Karpas-422 (cell line): Measurements from ENCODE around the gene LAG3. TPM values are rescaled to one million over a fixed set of nuclear protein-coding genes. Genes with fewer than 3 reads are reported as not detected.

Experiments used
- DNase-seq: peaks from one replicate; pipeline ENCODE4 v3.0.0-alpha.2; 2015
- H2AFZ ChIP-seq: fragments of 200-600 bp; sonication (generic); 2 replicates; pipeline ENCODE4 v1.6.1; 2014; ENCODE audit warnings: antibody characterized with exemption, low read length, mixed read lengths
- H3K27ac ChIP-seq: fragments of 200-600 bp; sonication (generic); 2 replicates; pipeline ENCODE4 v1.5.1; 2014; ENCODE audit warnings: mild to moderate bottlenecking, low read length, moderate library complexity
- H3K27me3 ChIP-seq: fragments of 200-600 bp; sonication (generic); 2 replicates; pipeline ENCODE4 v1.6.1; 2014; ENCODE audit warnings: low read length, mixed read lengths
- H3K36me3 ChIP-seq: fragments of 200-600 bp; sonication (generic); 2 replicates; pipeline ENCODE4 v1.6.1; 2014; ENCODE audit warnings: low read length, mixed read lengths; ENCODE audit not compliant: insufficient read depth
- H3K4me1 ChIP-seq: fragments of 200-600 bp; sonication (generic); 2 replicates; pipeline ENCODE4 v1.6.1; 2014; ENCODE audit warnings: mild to moderate bottlenecking, low read length, mixed read lengths
- H3K4me2 ChIP-seq: fragments of 200-600 bp; sonication (generic); 2 replicates; pipeline ENCODE4 v1.6.1; 2014; ENCODE audit warnings: low read length, low read depth, mild to moderate bottlenecking; ENCODE audit not compliant: poor library complexity, severe bottlenecking
- H3K4me3 ChIP-seq: fragments of 200-600 bp; sonication (generic); 2 replicates; pipeline ENCODE4 v1.5.1; 2014; ENCODE audit warnings: mild to moderate bottlenecking, antibody characterized with exemption, low read length, mixed read lengths
- H3K79me2 ChIP-seq: fragments of 200-600 bp; sonication (generic); 2 replicates; pipeline ENCODE4 v1.6.1; 2014; ENCODE audit warnings: mild to moderate bottlenecking, low read length, mixed read lengths
- H3K9ac ChIP-seq: fragments of 200-600 bp; sonication (generic); 2 replicates; pipeline ENCODE4 v1.6.0; 2014; ENCODE audit warnings: low read length
- H3K9me2 ChIP-seq: fragments of 200-600 bp; sonication (generic), shearing (Covaris generic); replicated peaks from 2 replicates; pipeline ENCODE4 v1.6.0; 2014; ENCODE audit warnings: mild to moderate bottlenecking, low read length, moderate library complexity; ENCODE audit not compliant: insufficient read depth
- H3K9me3 ChIP-seq: fragments of 300-700, 200-600 bp; sonication (generic); 2 replicates; pipeline ENCODE4 v1.6.1; 2014; ENCODE audit warnings: low read length, mixed read lengths
- H4K20me1 ChIP-seq: fragments of 200-600 bp; sonication (generic); 2 replicates; pipeline ENCODE4 v1.6.1; 2014; ENCODE audit warnings: mild to moderate bottlenecking, antibody characterized with exemption, low read length, low read depth; ENCODE audit not compliant: insufficient read depth
- total RNA-seq: library from RNA; depleted of rRNA; stranded (reverse); fragments of >200 nt; shearing (Covaris generic); gene quantifications from 2 replicates; pipeline ENCODE4 v1.2.3, GENCODE V29; 2014; ENCODE audit warnings: low replicate concordance

The LAG3 gene
- total RNA-seq, 1 experiment from 2014 or later, result 0.22 TPM

GRCh38 chr12:6777386-6777785 is 5.1 kb downstream of the LAG3 start:
- Histone ChIP-seq H3K79me2 (no peaks in the 10 kb centered on the region), H3K27me3 (no peaks in the 10 kb centered on the region), H3K9me2 (no peaks in the 10 kb centered on the region), H3K4me1 (peaks cover 15% of the 10 kb centered on the region), H3K9me3 (no peaks in the 10 kb centered on the region), H3K4me3 (no peak overlapping the region), H3K9ac (no peak overlapping the region; the same call in 1 of the 2 replicates), H4K20me1 (no peaks in the 10 kb centered on the region), H3K4me2 (no peak overlapping the region), H3K36me3 (no peaks in the 10 kb centered on the region), H3K27ac (no peak overlapping the region), H2AFZ (no peak overlapping the region)
- DNase-seq, result no peak

GRCh38 chr12:6778217-6778573 is 5.9 kb downstream of the LAG3 start:
- Histone ChIP-seq H3K9ac (peak overlapping the region; percentile 59), H4K20me1 (no peaks in the 10 kb centered on the region), H3K4me2 (peak overlapping the region; percentile 82), H3K27ac (no peak overlapping the region), H3K4me1 (peaks cover 12% of the 10 kb centered on the region), H3K4me3 (peak overlapping the region; percentile 69), H3K27me3 (no peaks in the 10 kb centered on the region), H3K36me3 (no peaks in the 10 kb centered on the region), H3K9me2 (no peaks in the 10 kb centered on the region), H3K9me3 (no peaks in the 10 kb centered on the region), H2AFZ (peak overlapping the region; percentile 74; the same call in 1 of the 2 replicates), H3K79me2 (no peaks in the 10 kb centered on the region)
- DNase-seq, result no peak

- peak; percentile 97 for DNase-seq
- H3K9me3 ChIP-seq, result no peaks in the 10 kb centered on the region
- peak overlapping the region; percentile 74; the same call in 1 of the 2 replicates for H2AFZ ChIP-seq
- no peaks in the 10 kb centered on the region for H4K20me1 ChIP-seq
- no peaks in the 10 kb centered on the region for H3K36me3 ChIP-seq
- H3K9me2 ChIP-seq, result no peaks in the 10 kb centered on the region
- peak overlapping the region; percentile 59 for H3K9ac ChIP-seq
- peaks cover 12% of the 10 kb centered on the region for H3K4me1 ChIP-seq
- no peak overlapping the region for H3K27ac ChIP-seq
- no peaks in the 10 kb centered on the region for H3K79me2 ChIP-seq
- H3K4me3 ChIP-seq, result peak overlapping the region; percentile 69
- H3K4me2 ChIP-seq, result peak overlapping the region; percentile 82
- no peaks in the 10 kb centered on the region for H3K27me3 ChIP-seq
Observed at GRCh38 chr12:6778574-6779550, 6.5 kb downstream of the LAG3 start.

DNA sequence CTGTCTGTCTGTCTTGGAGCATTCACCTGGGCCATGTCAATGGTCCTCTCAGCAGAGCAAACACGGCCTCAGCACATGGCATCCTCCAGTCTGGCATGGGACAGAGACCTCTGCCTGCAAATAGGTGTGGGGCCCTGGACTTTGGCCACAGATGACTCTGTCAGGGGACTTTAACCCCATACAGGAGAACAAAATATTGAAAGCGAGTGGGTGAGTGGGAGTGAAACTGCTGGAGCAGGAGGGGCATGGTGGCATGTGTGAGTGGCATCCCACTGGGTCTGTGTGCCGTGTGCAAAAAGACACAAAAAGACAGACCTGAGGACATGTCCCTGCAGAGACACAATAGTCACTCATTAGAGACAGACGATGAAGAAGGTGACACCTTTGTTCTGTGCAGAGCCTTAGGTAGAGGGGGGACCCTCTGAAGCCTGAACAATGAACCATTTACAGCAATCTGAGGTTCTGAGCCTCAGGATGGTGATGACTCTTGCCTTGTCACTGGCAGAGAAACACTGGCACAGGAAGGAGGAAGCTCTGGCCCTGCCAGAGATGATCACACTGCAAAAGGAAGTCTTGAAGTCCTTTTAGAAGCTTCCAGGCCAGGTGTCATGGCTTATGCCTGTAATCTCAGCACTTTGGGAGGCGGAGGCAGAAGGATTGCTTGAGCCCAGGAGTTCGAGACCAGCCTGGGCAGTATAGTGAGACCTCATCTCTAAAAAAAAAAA is 7.5 kb downstream of the LAG3 start:
- no peaks in the 10 kb centered on the region for H3K36me3 ChIP-seq
- H3K4me2 ChIP-seq, result no peak overlapping the region
- no peak overlapping the region for H3K9ac ChIP-seq
- no peak overlapping the region for H3K4me3 ChIP-seq
- no peaks in the 10 kb centered on the region for H4K20me1 ChIP-seq
- no peaks in the 10 kb centered on the region for H3K79me2 ChIP-seq
- no peaks in the 10 kb centered on the region for H3K9me2 ChIP-seq
- no peak overlapping the region for H3K27ac ChIP-seq
- H3K27me3 ChIP-seq, result no peaks in the 10 kb centered on the region
- H3K9me3 ChIP-seq, result no peaks in the 10 kb centered on the region
- peaks cover 12% of the 10 kb centered on the region for H3K4me1 ChIP-seq
- H2AFZ ChIP-seq, result no peak overlapping the region
- no peak for DNase-seq

GRCh38 chr12:6780573-6780972 is 8.3 kb downstream of the LAG3 start:
- Histone ChIP-seq H3K4me2 (no peak overlapping the region), H3K79me2 (no peaks in the 10 kb centered on the region), H3K4me1 (peaks cover 12% of the 10 kb centered on the region), H3K4me3 (no peak overlapping the region), H2AFZ (no peak overlapping the region), H4K20me1 (no peaks in the 10 kb centered on the region), H3K27me3 (no peaks in the 10 kb centered on the region), H3K36me3 (no peaks in the 10 kb centered on the region), H3K27ac (no peak overlapping the region), H3K9ac (no peak overlapping the region), H3K9me2 (no peaks in the 10 kb centered on the region), H3K9me3 (no peaks in the 10 kb centered on the region)
- no peak for DNase-seq

DNA sequence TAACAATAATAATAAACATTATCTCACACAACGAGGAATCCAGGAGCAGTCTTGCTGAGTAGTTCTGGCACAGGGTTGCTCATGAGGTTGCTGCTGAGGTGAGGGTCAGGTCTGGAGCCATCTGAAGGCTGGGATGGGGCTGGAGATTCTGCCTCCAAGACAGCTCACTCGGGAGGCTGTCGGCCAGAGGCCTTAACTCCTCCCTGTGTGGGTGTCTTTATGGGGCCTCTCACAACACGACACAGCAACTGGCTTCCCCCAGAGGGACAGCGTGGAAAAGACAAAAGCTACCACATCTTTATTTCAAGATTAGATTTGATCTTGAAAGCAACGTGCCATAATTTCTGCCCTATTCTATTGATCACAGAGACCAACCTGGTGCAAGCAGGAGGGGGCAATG is 9.8 kb downstream of the LAG3 start:
- Histone ChIP-seq H3K79me2 (no peaks in the 10 kb centered on the region), H3K9me2 (no peaks in the 10 kb centered on the region), H3K9me3 (no peaks in the 10 kb centered on the region), H3K36me3 (no peaks in the 10 kb centered on the region), H3K27me3 (no peaks in the 10 kb centered on the region), H3K27ac (no peak overlapping the region), H3K4me1 (peaks cover 12% of the 10 kb centered on the region), H3K4me3 (no peak overlapping the region), H3K9ac (no peak overlapping the region), H3K4me2 (no peak overlapping the region), H2AFZ (peak overlapping the region; percentile 52), H4K20me1 (no peaks in the 10 kb centered on the region)
- DNase-seq, result no peak

GRCh38 chr12:6782850-6783566 is 10.7 kb downstream of the LAG3 start:
- Histone ChIP-seq H3K79me2 (no peaks in the 10 kb centered on the region), H3K36me3 (no peaks in the 10 kb centered on the region), H4K20me1 (no peaks in the 10 kb centered on the region), H3K9me2 (no peaks in the 10 kb centered on the region), H2AFZ (no peak overlapping the region), H3K27me3 (no peaks in the 10 kb centered on the region), H3K4me3 (no peak overlapping the region), H3K9ac (no peak overlapping the region), H3K4me1 (peaks cover 11% of the 10 kb centered on the region), H3K4me2 (no peak overlapping the region), H3K27ac (no peak overlapping the region), H3K9me3 (no peaks in the 10 kb centered on the region)
- no peak for DNase-seq

- H3K4me2 ChIP-seq, result no peak overlapping the region
- H4K20me1 ChIP-seq, result no peaks in the 10 kb centered on the region
- H3K4me1 ChIP-seq, result peaks cover 3% of the 10 kb centered on the region
- no peaks in the 10 kb centered on the region for H3K9me2 ChIP-seq
- no peaks in the 10 kb centered on the region for H3K36me3 ChIP-seq
- no peak overlapping the region for H3K27ac ChIP-seq
- no peaks in the 10 kb centered on the region for H3K27me3 ChIP-seq
- no peak for DNase-seq
- no peaks in the 10 kb centered on the region for H3K79me2 ChIP-seq
- no peak overlapping the region for H3K4me3 ChIP-seq
- H3K9me3 ChIP-seq, result no peaks in the 10 kb centered on the region
- no peak overlapping the region for H2AFZ ChIP-seq
- H3K9ac ChIP-seq, result no peak overlapping the region
Observed at GRCh38 chr12:6783828-6784227, 11.5 kb downstream of the LAG3 start.
